ENCODE results near the gene PLCD3. TPM values are rescaled to one million over a fixed set of nuclear protein-coding genes. Genes with fewer than 3 reads are reported as not detected.
A peak's percentile ranks its signal among the peaks of the same experiment; 100 is the strongest.

The PLCD3 gene
- total and polyA plus RNA-seq, 9 of the 15 experiments (the other 6 are each of a cell fraction or from before 2014, with no cell fraction given), result 0.20 to 22.6 (median 7.5) TPM

DNA sequence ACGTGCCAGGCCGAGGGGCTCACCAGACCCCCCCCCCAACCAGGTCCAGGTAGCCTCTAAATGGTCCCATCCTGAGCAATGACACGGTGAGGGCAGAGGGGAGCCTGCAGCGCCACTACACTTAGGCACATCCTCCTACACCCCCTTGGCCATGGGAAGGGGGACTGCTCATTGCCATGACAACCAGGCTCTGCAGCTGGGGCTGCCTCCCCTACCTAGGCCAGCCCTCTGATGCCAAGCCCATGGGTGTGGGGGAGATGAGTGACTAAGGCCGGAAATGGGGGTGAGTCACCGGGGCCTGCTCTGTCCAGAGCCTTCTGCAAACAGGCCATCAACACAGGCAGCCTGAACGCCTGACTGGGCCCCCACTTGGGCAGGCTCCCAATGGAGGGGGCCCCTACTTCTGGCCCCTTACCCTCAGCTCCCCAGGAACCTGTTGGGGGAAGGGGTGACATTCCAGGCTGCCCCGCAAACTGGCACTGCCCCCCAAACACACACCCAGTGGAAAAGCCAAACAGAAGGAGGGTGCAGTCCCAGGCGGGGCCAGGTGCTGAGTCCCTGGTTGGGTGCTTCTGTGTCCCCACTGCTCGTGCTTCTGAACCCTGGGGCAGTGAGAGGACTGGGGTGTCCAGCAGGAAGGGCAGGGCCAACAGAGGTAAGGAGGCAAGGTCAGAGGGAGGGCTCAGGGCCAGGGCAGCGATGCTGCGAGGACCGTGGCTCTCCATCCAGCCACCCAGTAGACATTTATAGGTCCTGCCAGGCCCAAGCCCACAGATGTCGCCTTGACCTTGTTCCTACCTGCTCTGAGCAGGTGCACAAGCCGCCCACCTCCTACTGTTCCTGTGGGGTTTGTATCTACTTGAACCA lies 8.2 kb downstream of the PLCD3 start (continued):
- TF ChIP-seq, protein P1, sequence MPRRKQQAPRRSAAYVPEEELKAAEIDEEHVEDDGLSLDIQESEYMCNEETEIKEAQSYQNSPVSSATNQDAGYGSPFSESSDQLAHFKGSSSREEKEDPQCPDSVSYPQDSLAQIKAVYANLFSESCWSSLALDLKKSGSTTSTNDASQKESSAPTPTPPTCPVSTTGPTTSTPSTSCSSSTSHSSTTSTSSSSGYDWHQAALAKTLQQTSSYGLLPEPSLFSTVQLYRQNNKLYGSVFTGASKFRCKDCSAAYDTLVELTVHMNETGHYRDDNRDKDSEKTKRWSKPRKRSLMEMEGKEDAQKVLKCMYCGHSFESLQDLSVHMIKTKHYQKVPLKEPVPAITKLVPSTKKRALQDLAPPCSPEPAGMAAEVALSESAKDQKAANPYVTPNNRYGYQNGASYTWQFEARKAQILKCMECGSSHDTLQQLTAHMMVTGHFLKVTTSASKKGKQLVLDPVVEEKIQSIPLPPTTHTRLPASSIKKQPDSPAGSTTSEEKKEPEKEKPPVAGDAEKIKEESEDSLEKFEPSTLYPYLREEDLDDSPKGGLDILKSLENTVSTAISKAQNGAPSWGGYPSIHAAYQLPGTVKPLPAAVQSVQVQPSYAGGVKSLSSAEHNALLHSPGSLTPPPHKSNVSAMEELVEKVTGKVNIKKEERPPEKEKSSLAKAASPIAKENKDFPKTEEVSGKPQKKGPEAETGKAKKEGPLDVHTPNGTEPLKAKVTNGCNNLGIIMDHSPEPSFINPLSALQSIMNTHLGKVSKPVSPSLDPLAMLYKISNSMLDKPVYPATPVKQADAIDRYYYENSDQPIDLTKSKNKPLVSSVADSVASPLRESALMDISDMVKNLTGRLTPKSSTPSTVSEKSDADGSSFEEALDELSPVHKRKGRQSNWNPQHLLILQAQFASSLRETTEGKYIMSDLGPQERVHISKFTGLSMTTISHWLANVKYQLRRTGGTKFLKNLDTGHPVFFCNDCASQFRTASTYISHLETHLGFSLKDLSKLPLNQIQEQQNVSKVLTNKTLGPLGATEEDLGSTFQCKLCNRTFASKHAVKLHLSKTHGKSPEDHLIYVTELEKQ (CRISPR knock-in tag; IDR thresholded peaks at IDR 0.05), result no peak
- no peak for TF ChIP-seq ZNF174 (CRISPR knock-in tag; IDR thresholded peaks at IDR 0.05)
- TF ChIP-seq ZNF3 (CRISPR knock-in tag; IDR thresholded peaks at IDR 0.05), result no peak
- TF ChIP-seq, protein P2, sequence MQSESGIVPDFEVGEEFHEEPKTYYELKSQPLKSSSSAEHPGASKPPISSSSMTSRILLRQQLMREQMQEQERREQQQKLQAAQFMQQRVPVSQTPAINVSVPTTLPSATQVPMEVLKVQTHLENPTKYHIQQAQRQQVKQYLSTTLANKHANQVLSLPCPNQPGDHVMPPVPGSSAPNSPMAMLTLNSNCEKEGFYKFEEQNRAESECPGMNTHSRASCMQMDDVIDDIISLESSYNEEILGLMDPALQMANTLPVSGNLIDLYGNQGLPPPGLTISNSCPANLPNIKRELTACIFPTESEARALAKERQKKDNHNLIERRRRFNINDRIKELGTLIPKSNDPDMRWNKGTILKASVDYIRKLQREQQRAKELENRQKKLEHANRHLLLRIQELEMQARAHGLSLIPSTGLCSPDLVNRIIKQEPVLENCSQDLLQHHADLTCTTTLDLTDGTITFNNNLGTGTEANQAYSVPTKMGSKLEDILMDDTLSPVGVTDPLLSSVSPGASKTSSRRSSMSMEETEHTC (IDR thresholded peaks at IDR 0.05), result 0 out of 2 replicates have a peak, but pooled peaks have one; percentile 20
- no peak for TF ChIP-seq LARP7 (IDR thresholded peaks at IDR 0.05)
- TF ChIP-seq ZFP91 (CRISPR knock-in tag; IDR thresholded peaks at IDR 0.05), result no peak
- no peak for TF ChIP-seq CBX3 (IDR thresholded peaks at IDR 0.05; ENCODE audit: borderline replicate concordance in 1 of 2, low read length in 2 of 2)
- TF ChIP-seq, protein P3, sequence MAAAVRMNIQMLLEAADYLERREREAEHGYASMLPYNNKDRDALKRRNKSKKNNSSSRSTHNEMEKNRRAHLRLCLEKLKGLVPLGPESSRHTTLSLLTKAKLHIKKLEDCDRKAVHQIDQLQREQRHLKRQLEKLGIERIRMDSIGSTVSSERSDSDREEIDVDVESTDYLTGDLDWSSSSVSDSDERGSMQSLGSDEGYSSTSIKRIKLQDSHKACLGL (CRISPR knock-in tag; IDR thresholded peaks at IDR 0.05; ENCODE audit: borderline replicate concordance, poor library complexity, severe bottlenecking), result no peak
- TF ChIP-seq POLR2A (conservative IDR thresholded peaks at IDR 0.05), result peak; percentile 70
- no peak for TF ChIP-seq GTF2A2 (tag; IDR thresholded peaks at IDR 0.05)
- TF ChIP-seq, protein P4, sequence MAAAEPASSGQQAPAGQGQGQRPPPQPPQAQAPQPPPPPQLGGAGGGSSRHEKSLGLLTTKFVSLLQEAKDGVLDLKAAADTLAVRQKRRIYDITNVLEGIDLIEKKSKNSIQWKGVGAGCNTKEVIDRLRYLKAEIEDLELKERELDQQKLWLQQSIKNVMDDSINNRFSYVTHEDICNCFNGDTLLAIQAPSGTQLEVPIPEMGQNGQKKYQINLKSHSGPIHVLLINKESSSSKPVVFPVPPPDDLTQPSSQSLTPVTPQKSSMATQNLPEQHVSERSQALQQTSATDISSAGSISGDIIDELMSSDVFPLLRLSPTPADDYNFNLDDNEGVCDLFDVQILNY (CRISPR knock-in tag; IDR thresholded peaks at IDR 0.05), result no peak
- no peak for TF ChIP-seq ZKSCAN1 (IDR thresholded peaks at IDR 0.05; ENCODE audit: low read depth, low read length)
- no peak for TF ChIP-seq CREBBP (IDR thresholded peaks at IDR 0.05; ENCODE audit: low read depth, low read length)
- TF ChIP-seq SREBF2 (CRISPR knock-in tag; IDR thresholded peaks at IDR 0.05), result no peak
- TF ChIP-seq HES1 (IDR thresholded peaks at IDR 0.05; ENCODE audit: low read depth), result no peak
- TF ChIP-seq ZNF184 (CRISPR knock-in tag; IDR thresholded peaks at IDR 0.05), result no peak
- no peak for TF ChIP-seq DNMT1 (IDR thresholded peaks at IDR 0.05)
- no peak for TF ChIP-seq NFATC3 (IDR thresholded peaks at IDR 0.05)
- TF ChIP-seq ADNP (tag; IDR thresholded peaks at IDR 0.05), result no peak
- TF ChIP-seq IFI16 (CRISPR knock-in tag; IDR thresholded peaks at IDR 0.05), result no peak
- TF ChIP-seq ZNF780A (CRISPR knock-in tag; IDR thresholded peaks at IDR 0.05), result no peak

Data from K562 (cell line).